GM12801 (cell line): ENCODE results near the gene FNIP1.

Experiments used
- CTCF ChIP-seq: IDR thresholded peaks from one replicate; pipeline ENCODE4 v1.5.1; 2011; ENCODE audit warnings: control low read depth; ENCODE audit not compliant: insufficient read length; ENCODE audit errors: extremely low read depth

Gene FNIP1

DNA sequence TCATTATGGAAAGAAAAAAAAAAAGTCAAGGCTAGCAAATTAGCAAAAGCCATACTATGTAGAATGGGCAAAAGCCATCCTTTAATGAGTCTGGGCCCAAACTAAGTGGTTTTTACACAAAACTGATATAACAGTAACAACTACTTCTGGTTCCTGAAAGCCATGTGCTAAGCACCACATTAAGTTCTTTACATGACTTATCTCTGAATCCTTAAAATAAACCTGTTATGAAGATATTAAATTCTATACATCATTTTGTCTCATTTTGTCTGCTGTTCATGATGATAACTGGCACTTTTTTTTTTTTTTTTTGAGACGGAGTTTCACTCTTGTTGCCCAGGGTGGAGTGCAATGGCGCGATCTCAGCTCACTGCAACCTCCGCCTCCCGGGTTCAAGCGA is 5.0 kb downstream of the FNIP1 start:
- no peak for TF ChIP-seq CTCF

GRCh38 chr5:131790550-131790949 is 6.3 kb downstream of the FNIP1 start:
- no peak for TF ChIP-seq CTCF

DNA sequence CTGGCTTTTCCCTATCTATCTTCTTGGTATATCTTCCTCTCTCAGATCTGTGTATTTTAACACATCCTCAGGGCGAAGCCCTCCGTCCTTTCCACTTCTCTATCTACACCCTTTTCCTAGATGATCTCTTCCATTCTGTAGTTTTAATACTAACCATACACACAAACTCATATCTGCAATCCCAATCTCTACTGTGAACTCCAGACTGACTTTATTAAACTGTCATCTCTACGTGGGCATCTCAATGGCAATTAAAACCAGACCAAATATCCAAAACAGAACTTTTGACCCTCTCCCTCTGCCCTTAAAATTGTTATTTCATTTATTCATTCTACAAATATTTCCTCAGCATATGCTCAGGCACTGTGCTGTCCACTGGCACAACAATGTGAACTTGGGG is 7.1 kb downstream of the FNIP1 start:
- no peak for TF ChIP-seq CTCF

GRCh38 chr5:131787736-131788135 is 9.1 kb downstream of the FNIP1 start:
- no peak for TF ChIP-seq CTCF

GRCh38 chr5:131786900-131787692 is 9.7 kb downstream of the FNIP1 start:
- no peak for TF ChIP-seq CTCF

GRCh38 chr5:131786036-131786435 is 10.8 kb downstream of the FNIP1 start:
- TF ChIP-seq CTCF = no peak

DNA sequence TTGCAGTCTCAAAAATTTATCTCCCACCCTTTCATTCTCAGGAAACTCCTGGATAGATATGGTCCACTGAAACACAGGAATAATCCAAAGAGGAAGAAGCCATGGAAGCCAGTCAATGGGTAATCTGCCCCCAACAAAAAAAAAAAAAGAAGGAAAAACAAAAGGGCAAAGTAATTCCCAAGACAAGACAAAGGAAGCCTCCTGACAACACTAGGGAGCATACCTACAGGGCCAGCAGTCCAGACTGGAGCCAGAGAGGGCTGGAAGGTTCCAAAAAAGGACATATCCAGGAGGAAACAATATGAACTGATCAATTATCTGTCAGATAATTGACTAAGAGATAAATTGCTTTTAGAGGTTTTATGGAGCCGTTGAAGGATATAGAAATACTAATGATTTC is 12.9 kb downstream of the FNIP1 start:
- TF ChIP-seq CTCF = no peak
